LNCaP clone FGC (cell line): ENCODE data around the gene GPR18.

Experiments used
- DNase-seq: peaks from one replicate; pipeline ENCODE4 v3.0.0-alpha.2; 2011; ENCODE audit warnings: low read depth
- H3K4me3 ChIP-seq: 2 replicates; pipeline ENCODE4 v1.5.1; 2011; ENCODE audit warnings: mild to moderate bottlenecking, low read depth, low read length, control low read depth
- TF ChIP-seq, protein P1 (sequence below): IDR thresholded peaks from 2 replicates; pipeline ENCODE4 v1.5.1; 2012; ENCODE audit warnings: mild to moderate bottlenecking; ENCODE audit not compliant: control insufficient read depth, insufficient read depth; ENCODE audit errors: extremely low read depth

GPR18 gene

GRCh38 chr13:99277629-99278028 lies 19.4 kb upstream of the GPR18 start:
- TF ChIP-seq, protein P1, sequence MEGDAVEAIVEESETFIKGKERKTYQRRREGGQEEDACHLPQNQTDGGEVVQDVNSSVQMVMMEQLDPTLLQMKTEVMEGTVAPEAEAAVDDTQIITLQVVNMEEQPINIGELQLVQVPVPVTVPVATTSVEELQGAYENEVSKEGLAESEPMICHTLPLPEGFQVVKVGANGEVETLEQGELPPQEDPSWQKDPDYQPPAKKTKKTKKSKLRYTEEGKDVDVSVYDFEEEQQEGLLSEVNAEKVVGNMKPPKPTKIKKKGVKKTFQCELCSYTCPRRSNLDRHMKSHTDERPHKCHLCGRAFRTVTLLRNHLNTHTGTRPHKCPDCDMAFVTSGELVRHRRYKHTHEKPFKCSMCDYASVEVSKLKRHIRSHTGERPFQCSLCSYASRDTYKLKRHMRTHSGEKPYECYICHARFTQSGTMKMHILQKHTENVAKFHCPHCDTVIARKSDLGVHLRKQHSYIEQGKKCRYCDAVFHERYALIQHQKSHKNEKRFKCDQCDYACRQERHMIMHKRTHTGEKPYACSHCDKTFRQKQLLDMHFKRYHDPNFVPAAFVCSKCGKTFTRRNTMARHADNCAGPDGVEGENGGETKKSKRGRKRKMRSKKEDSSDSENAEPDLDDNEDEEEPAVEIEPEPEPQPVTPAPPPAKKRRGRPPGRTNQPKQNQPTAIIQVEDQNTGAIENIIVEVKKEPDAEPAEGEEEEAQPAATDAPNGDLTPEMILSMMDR, result no peak
- DNase-seq, result no peak
- no peak overlapping the region for H3K4me3 ChIP-seq

DNA sequence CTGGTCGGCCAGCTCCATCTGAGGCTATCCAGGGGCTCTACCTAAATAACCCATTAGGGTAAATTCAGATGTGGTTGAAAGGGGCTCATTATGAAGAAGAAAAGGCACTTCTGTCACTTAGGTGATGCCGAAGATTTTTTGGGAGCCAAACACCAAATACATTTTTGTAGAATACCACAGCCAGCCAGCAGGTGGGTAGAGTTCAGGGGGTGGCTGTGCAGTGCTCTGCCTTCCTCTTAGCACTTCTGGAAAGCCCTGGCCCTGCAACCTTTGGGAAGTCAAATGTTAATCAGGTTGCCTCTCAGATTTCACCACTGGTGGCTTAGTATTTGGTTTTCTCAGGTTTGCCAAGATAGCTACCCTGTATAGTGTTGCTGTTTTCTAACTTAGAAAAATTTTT lies 18.5 kb upstream of the GPR18 start:
- TF ChIP-seq, protein P1, result no peak
- H3K4me3 ChIP-seq, result no peak overlapping the region
- DNase-seq, result no peak

DNA sequence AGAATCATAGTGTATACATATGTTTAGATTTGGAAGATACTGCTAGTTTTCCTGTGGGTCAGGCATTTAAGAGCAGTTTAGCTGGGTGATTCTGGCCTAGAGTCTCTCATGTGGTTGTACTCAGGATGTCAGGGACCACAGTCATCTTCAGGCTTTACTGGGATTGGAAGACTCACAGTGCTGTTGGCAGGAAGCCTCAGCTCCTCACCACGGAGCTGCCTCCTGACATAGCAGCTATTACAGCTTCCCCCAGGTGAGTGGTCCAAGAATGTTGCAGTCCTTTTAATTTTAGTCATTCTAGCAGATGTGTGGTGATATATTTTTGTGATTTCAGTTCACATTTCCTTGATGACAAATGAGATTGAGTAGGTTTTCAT lies 16.9 kb upstream of the GPR18 start:
- TF ChIP-seq, protein P1, result no peak
- DNase-seq, result no peak
- H3K4me3 ChIP-seq, result no peak overlapping the region

DNA sequence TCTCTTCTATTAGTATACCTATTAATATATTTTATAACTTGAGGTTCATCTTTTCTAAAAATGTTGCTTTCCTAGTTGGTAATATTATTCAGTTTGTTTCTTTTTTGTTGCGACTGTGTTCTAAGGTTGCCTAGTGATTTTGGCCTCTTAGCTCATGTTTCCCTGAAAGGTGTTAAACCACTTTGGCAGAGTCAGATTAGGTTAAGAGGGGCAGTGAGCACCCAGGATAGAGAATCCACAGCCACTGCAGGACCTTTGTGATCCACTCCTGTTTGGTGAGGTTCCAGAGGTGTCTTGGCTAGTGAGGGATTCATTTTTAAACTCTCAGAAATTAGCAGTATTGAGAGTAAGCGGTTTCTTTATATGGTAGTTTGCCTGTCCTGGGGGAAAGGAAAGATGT lies 14.9 kb upstream of the GPR18 start:
- no peak overlapping the region for H3K4me3 ChIP-seq
- TF ChIP-seq, protein P1, result no peak
- no peak for DNase-seq

DNA sequence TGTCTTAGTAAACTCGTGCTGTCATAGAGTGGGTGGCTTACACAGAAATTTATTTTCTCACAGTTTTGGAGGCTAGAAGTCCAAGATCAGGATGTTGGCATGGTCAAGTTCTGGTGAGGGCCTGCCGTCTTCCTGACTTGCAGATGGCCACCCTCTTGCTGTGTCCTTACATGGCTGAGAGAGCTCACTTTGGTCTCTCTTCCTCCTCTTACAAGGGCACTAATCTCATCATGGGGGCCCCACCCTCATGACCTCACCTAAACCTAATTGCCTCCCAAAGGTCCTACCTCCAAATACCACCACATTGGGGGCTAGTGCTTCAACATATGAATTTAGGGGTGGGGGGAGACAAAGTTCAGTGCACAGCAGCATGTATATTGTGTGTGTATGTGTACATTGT lies 14.3 kb upstream of the GPR18 start:
- TF ChIP-seq, protein P1, result no peak
- no peak overlapping the region for H3K4me3 ChIP-seq
- no peak for DNase-seq

- TF ChIP-seq, protein P1, result no peak
- no peak for DNase-seq
- H3K4me3 ChIP-seq, result no peak overlapping the region
These were observed 13.1 kb upstream of the GPR18 start for GRCh38 chr13:99271249-99271648.

GRCh38 chr13:99270518-99270917 lies 12.3 kb upstream of the GPR18 start:
- DNase-seq, result no peak
- H3K4me3 ChIP-seq, result no peak overlapping the region
- TF ChIP-seq, protein P1, result no peak
